Measurements from ENCODE around the gene NAALADL2.

NAALADL2 gene

GRCh38 chr3:175726228-175726627, 867.1 kb downstream of the NAALADL2 start:
- no peaks in the 10 kb centered on the region for H3K9me3 ChIP-seq (ENCODE audit: control insufficient read depth, insufficient read depth, low read length)

DNA sequence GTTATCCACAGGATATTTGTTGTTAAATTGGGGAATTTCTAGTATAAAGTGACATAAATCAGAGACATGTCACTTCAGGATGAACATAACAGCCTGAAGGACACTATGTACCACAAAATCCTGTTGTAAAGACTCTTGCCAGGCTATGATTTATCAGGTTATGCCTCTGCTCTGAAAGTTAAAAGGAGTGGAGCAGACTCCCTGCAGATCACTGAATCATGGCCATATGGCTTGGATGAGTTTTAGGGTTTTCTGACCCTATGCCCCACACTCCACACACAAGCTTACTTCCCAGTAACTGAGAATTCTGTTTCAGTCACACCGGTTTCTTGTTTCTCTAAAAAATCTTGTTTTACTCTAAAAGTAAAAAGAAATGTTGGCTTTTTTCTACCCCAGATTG, 869.4 kb downstream of the NAALADL2 start:
- H3K9me3 ChIP-seq (ENCODE audit: control insufficient read depth, insufficient read depth, low read length): no peaks in the 10 kb centered on the region; the same call in 1 of the 2 replicates
- H3K9ac ChIP-seq (ENCODE audit: low read depth, low read length): no peak overlapping the region
- no peaks in the 10 kb centered on the region for H3K36me3 ChIP-seq (ENCODE audit: insufficient read depth, low read length)

More at GRCh38 chr3:175726228-175726627, 867.1 kb downstream of the NAALADL2 start:
- H3K36me3 ChIP-seq (ENCODE audit: insufficient read depth, low read length): no peaks in the 10 kb centered on the region
- no peak overlapping the region for H3K9ac ChIP-seq (ENCODE audit: low read depth, low read length)
- H3K4me1 ChIP-seq (ENCODE audit: insufficient read depth, low read length): no peaks in the 10 kb centered on the region

GRCh38 chr3:175729466-175729865, 870.3 kb downstream of the NAALADL2 start:
- Histone ChIP-seq H3K36me3 (ENCODE audit: insufficient read depth, low read length) (no peaks in the 10 kb centered on the region), H3K9ac (ENCODE audit: low read depth, low read length) (no peak overlapping the region), H3K4me1 (ENCODE audit: insufficient read depth, low read length) (no peaks in the 10 kb centered on the region), H3K9me3 (ENCODE audit: control insufficient read depth, insufficient read depth, low read length) (no peaks in the 10 kb centered on the region; the same call in 1 of the 2 replicates)

More for the DNA sequence above, 869.4 kb downstream of the NAALADL2 start:
- H3K4me1 ChIP-seq (ENCODE audit: insufficient read depth, low read length): no peaks in the 10 kb centered on the region

DNA sequence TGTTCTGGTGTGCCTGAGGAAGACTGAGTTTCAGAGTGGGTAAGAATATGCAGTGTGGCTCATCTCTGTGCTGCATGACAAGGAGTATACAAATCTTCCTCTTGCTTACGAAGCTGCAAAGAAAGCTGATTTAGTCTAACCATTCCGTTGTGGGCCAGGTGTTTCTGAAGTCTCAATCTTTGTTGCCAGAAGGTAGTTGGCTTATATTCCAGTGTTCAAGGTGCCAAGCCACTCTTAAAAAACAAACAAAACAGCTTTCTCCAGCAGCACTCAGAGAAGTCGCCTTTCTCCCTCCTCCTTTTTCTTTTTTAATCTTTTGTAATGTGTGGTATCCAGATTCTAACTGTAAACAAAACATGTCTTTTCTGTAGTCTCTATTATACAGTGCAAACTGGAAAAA, 872.4 kb downstream of the NAALADL2 start:
- H3K9me3 ChIP-seq (ENCODE audit: control insufficient read depth, insufficient read depth, low read length): peaks cover 4% of the 10 kb centered on the region
- no peak overlapping the region for H3K9ac ChIP-seq (ENCODE audit: low read depth, low read length)
- H3K4me1 ChIP-seq (ENCODE audit: insufficient read depth, low read length): no peaks in the 10 kb centered on the region
- H3K36me3 ChIP-seq (ENCODE audit: insufficient read depth, low read length): no peaks in the 10 kb centered on the region

- no peaks in the 10 kb centered on the region for H3K36me3 ChIP-seq (ENCODE audit: insufficient read depth, low read length)
- H3K9ac ChIP-seq (ENCODE audit: low read depth, low read length): no peak overlapping the region
- peaks cover 4% of the 10 kb centered on the region for H3K9me3 ChIP-seq (ENCODE audit: control insufficient read depth, insufficient read depth, low read length)
- no peaks in the 10 kb centered on the region for H3K4me1 ChIP-seq (ENCODE audit: insufficient read depth, low read length)
Observed at GRCh38 chr3:175732017-175732416, 872.9 kb downstream of the NAALADL2 start.

- no peak overlapping the region for H3K9ac ChIP-seq (ENCODE audit: low read depth, low read length)
- H3K4me1 ChIP-seq (ENCODE audit: insufficient read depth, low read length): no peaks in the 10 kb centered on the region
- H3K36me3 ChIP-seq (ENCODE audit: insufficient read depth, low read length): no peaks in the 10 kb centered on the region
- peaks cover 4% of the 10 kb centered on the region for H3K9me3 ChIP-seq (ENCODE audit: control insufficient read depth, insufficient read depth, low read length)
Observed at GRCh38 chr3:175735866-175736265, 876.7 kb downstream of the NAALADL2 start.

DNA sequence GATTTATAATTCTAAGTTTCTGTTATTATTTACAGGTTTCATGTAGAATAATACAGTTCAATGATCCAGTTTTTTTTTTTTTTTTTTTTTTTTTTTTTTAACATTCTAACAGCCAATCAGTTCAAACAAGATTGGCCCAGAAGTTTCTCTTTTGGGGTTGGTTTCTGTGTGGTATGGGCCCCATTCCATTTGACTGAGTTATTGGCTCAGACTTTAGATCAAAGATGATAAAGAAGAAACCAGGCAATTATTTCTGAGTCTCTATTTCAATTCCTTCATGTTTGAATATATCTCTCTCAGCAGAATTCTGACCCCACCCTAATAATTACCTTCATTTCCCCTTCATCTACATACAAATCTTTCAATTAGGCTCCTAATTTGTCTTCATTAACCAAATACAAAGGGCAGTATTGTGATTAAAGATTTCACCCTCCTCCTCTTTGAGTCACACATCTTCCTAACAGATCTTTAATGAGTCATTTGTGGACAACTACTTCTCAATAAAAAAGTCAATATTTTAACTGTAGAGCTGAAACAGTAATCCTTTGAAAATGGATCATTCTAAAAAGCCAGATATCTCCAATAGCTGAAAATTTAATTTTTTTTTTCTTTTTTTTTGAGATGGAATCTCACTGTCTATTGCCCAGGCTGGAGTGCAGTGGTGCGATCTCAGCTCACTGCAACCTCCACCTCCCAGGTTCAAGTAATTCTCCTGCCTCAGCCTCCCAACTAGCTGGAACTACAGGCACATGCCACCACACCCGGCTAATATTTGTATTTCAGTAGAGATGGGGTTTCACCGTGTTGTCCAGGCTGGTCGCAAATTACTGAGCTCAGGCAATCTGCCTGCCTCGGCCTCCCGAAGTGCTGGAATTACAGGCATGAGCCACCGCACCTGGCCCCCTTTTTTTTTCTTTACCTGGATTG, 878.8 kb downstream of the NAALADL2 start:
- H3K9ac ChIP-seq (ENCODE audit: low read depth, low read length): no peak overlapping the region
- peaks cover 4% of the 10 kb centered on the region for H3K9me3 ChIP-seq (ENCODE audit: control insufficient read depth, insufficient read depth, low read length)
- no peaks in the 10 kb centered on the region for H3K36me3 ChIP-seq (ENCODE audit: insufficient read depth, low read length)
- no peaks in the 10 kb centered on the region for H3K4me1 ChIP-seq (ENCODE audit: insufficient read depth, low read length)

GRCh38 chr3:175741951-175742350, 882.8 kb downstream of the NAALADL2 start:
- Histone ChIP-seq H3K9me3 (ENCODE audit: control insufficient read depth, insufficient read depth, low read length) (no peaks in the 10 kb centered on the region), H3K9ac (ENCODE audit: low read depth, low read length) (no peak overlapping the region), H3K36me3 (ENCODE audit: insufficient read depth, low read length) (no peaks in the 10 kb centered on the region), H3K4me1 (ENCODE audit: insufficient read depth, low read length) (no peaks in the 10 kb centered on the region)

GRCh38 chr3:175743733-175744400, 884.7 kb downstream of the NAALADL2 start:
- no peak overlapping the region for H3K9ac ChIP-seq (ENCODE audit: low read depth, low read length)
- no peaks in the 10 kb centered on the region for H3K36me3 ChIP-seq (ENCODE audit: insufficient read depth, low read length)
- H3K4me1 ChIP-seq (ENCODE audit: insufficient read depth, low read length): no peaks in the 10 kb centered on the region
- H3K9me3 ChIP-seq (ENCODE audit: control insufficient read depth, insufficient read depth, low read length): no peaks in the 10 kb centered on the region

- H3K36me3 ChIP-seq (ENCODE audit: insufficient read depth, low read length): no peaks in the 10 kb centered on the region
- H3K4me1 ChIP-seq (ENCODE audit: insufficient read depth, low read length): no peaks in the 10 kb centered on the region
- no peak overlapping the region for H3K9ac ChIP-seq (ENCODE audit: low read depth, low read length)
- no peaks in the 10 kb centered on the region for H3K9me3 ChIP-seq (ENCODE audit: control insufficient read depth, insufficient read depth, low read length)
Observed at GRCh38 chr3:175746308-175746707, 887.2 kb downstream of the NAALADL2 start.

DNA sequence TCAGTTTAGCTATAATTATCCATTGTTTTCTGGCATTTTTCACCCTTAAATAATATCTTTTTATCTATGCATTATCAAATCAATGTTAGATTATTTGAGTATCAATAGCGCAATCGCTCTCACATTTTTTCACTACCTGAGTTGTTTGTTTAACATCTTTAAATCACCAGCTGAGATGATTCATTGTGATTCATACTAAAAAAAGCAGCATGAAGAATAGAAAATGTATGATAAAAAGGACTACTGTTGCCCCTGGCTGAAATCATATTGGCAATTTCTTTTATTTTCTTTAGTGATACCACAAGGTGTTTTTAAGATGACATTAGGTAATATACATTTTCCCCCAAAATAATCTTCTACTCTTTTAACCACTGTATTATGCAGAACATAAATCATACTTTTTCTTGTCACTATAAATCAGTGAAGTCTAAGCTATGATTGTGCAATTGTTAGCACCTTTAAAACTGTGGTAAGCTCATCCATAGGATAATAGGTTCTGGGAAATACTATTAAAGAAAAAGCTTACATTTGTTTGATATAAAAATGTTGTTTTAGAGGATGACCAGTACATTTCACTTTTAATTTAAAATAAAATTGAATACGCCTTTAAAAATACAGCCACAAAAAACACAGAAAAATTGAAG, 889.1 kb downstream of the NAALADL2 start:
- no peaks in the 10 kb centered on the region for H3K9me3 ChIP-seq (ENCODE audit: control insufficient read depth, insufficient read depth, low read length)
- no peaks in the 10 kb centered on the region for H3K4me1 ChIP-seq (ENCODE audit: insufficient read depth, low read length)
- no peaks in the 10 kb centered on the region for H3K36me3 ChIP-seq (ENCODE audit: insufficient read depth, low read length)
- H3K9ac ChIP-seq (ENCODE audit: low read depth, low read length): no peak overlapping the region

DNA sequence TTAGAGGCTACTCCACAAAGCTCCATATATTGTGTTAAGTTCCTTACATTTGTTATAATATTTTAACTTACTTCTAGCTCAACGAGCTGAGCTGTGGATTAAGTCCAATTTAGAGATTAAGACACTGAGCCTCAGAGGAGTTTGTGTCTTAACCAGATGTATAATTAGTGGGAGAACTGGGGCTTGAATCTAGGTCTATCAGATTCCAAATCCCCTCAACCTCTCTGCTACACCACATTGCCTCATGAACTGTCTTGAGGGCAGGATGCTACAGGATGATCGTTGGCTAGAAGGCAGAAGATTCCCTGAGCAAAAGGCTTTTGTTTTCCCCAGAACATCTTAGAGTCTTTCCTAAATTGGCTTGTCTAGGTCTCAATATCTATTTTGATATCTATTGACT, 890.8 kb downstream of the NAALADL2 start:
- no peaks in the 10 kb centered on the region for H3K4me1 ChIP-seq (ENCODE audit: insufficient read depth, low read length)
- H3K9me3 ChIP-seq (ENCODE audit: control insufficient read depth, insufficient read depth, low read length): no peaks in the 10 kb centered on the region
- no peak overlapping the region for H3K9ac ChIP-seq (ENCODE audit: low read depth, low read length)
- H3K36me3 ChIP-seq (ENCODE audit: insufficient read depth, low read length): no peaks in the 10 kb centered on the region

GRCh38 chr3:175751089-175751488, 892.0 kb downstream of the NAALADL2 start:
- no peaks in the 10 kb centered on the region for H3K9me3 ChIP-seq (ENCODE audit: control insufficient read depth, insufficient read depth, low read length)
- H3K9ac ChIP-seq (ENCODE audit: low read depth, low read length): no peak overlapping the region
- no peaks in the 10 kb centered on the region for H3K36me3 ChIP-seq (ENCODE audit: insufficient read depth, low read length)
- no peaks in the 10 kb centered on the region for H3K4me1 ChIP-seq (ENCODE audit: insufficient read depth, low read length)

GRCh38 chr3:175763948-175764347, 904.8 kb downstream of the NAALADL2 start:
- Histone ChIP-seq H3K9ac (ENCODE audit: low read depth, low read length) (no peak overlapping the region), H3K36me3 (ENCODE audit: insufficient read depth, low read length) (no peaks in the 10 kb centered on the region), H3K4me1 (ENCODE audit: insufficient read depth, low read length) (no peaks in the 10 kb centered on the region), H3K9me3 (ENCODE audit: control insufficient read depth, insufficient read depth, low read length) (no peaks in the 10 kb centered on the region)
